ENCODE measurements around the gene MBTPS2.
"Not testable (repeated sequence)": the region's sequence is repeated elsewhere in the genome, so short reads cannot be mapped to it uniquely, and the experiment has no call there.

Gene MBTPS2

GRCh38 chrX:21856504-21856903 lies 17.1 kb downstream of the MBTPS2 start:
- H3K4me3 ChIP-seq (ENCODE audit: low read depth, low read length) = no peak overlapping the region
- H3K27ac ChIP-seq (ENCODE audit: low read depth, low read length) = no peak overlapping the region
- peaks cover 16% of the 10 kb centered on the region; the same call in 1 of the 2 replicates for H3K36me3 ChIP-seq (ENCODE audit: control insufficient read depth, insufficient read depth, low read length)
- H3K4me1 ChIP-seq (ENCODE audit: control insufficient read depth, insufficient read depth, low read length) = no peaks in the 10 kb centered on the region
- H3K27me3 ChIP-seq (ENCODE audit: control insufficient read depth, insufficient read depth, low read length) = no peaks in the 10 kb centered on the region
- no peak overlapping the region for H3K9ac ChIP-seq (ENCODE audit: low read depth, low read length)
- no peaks in the 10 kb centered on the region for H3K9me3 ChIP-seq (ENCODE audit: control insufficient read depth, insufficient read depth, low read length)

- H3K9me3 ChIP-seq (ENCODE audit: control insufficient read depth, insufficient read depth, low read length) = no peaks in the 10 kb centered on the region
- H3K27me3 ChIP-seq (ENCODE audit: control insufficient read depth, insufficient read depth, low read length) = no peaks in the 10 kb centered on the region
- no peak overlapping the region for H3K9ac ChIP-seq (ENCODE audit: low read depth, low read length)
- H3K4me3 ChIP-seq (ENCODE audit: low read depth, low read length) = no peak overlapping the region
- no peaks in the 10 kb centered on the region for H3K36me3 ChIP-seq (ENCODE audit: control insufficient read depth, insufficient read depth, low read length)
- no peak overlapping the region for H3K27ac ChIP-seq (ENCODE audit: low read depth, low read length)
- H3K4me1 ChIP-seq (ENCODE audit: control insufficient read depth, insufficient read depth, low read length) = no peaks in the 10 kb centered on the region
Observed at GRCh38 chrX:21863241-21863640, 23.8 kb downstream of the MBTPS2 start.

GRCh38 chrX:21865436-21865835 lies 26.0 kb downstream of the MBTPS2 start:
- Histone ChIP-seq H3K9ac (ENCODE audit: low read depth, low read length) (no peak overlapping the region), H3K36me3 (ENCODE audit: control insufficient read depth, insufficient read depth, low read length) (no peaks in the 10 kb centered on the region), H3K4me3 (ENCODE audit: low read depth, low read length) (no peak overlapping the region), H3K27me3 (ENCODE audit: control insufficient read depth, insufficient read depth, low read length) (no peaks in the 10 kb centered on the region), H3K27ac (ENCODE audit: low read depth, low read length) (no peak overlapping the region), H3K9me3 (ENCODE audit: control insufficient read depth, insufficient read depth, low read length) (no peaks in the 10 kb centered on the region), H3K4me1 (ENCODE audit: control insufficient read depth, insufficient read depth, low read length) (no peaks in the 10 kb centered on the region)

GRCh38 chrX:21870494-21870893 lies 31.1 kb downstream of the MBTPS2 start:
- no peak overlapping the region for H3K9ac ChIP-seq (ENCODE audit: low read depth, low read length)
- H3K27ac ChIP-seq (ENCODE audit: low read depth, low read length) = no peak overlapping the region
- H3K36me3 ChIP-seq (ENCODE audit: control insufficient read depth, insufficient read depth, low read length) = no peaks in the 10 kb centered on the region
- H3K9me3 ChIP-seq (ENCODE audit: control insufficient read depth, insufficient read depth, low read length) = no peaks in the 10 kb centered on the region
- H3K27me3 ChIP-seq (ENCODE audit: control insufficient read depth, insufficient read depth, low read length) = no peaks in the 10 kb centered on the region; the same call in 1 of the 2 replicates
- no peaks in the 10 kb centered on the region for H3K4me1 ChIP-seq (ENCODE audit: control insufficient read depth, insufficient read depth, low read length)
- H3K4me3 ChIP-seq (ENCODE audit: low read depth, low read length) = no peak overlapping the region

GRCh38 chrX:21873063-21873775 lies 33.8 kb downstream of the MBTPS2 start:
- H3K27me3 ChIP-seq (ENCODE audit: control insufficient read depth, insufficient read depth, low read length) = no peaks in the 10 kb centered on the region; the same call in 1 of the 2 replicates
- no peak overlapping the region for H3K9ac ChIP-seq (ENCODE audit: low read depth, low read length)
- H3K4me1 ChIP-seq (ENCODE audit: control insufficient read depth, insufficient read depth, low read length) = no peaks in the 10 kb centered on the region
- no peaks in the 10 kb centered on the region for H3K36me3 ChIP-seq (ENCODE audit: control insufficient read depth, insufficient read depth, low read length)
- no peak overlapping the region for H3K27ac ChIP-seq (ENCODE audit: low read depth, low read length)
- no peak overlapping the region for H3K4me3 ChIP-seq (ENCODE audit: low read depth, low read length)
- no peaks in the 10 kb centered on the region for H3K9me3 ChIP-seq (ENCODE audit: control insufficient read depth, insufficient read depth, low read length)

GRCh38 chrX:21874182-21874581 lies 34.8 kb downstream of the MBTPS2 start:
- H3K9ac ChIP-seq (ENCODE audit: low read depth, low read length); H3K4me1 ChIP-seq (ENCODE audit: control insufficient read depth, insufficient read depth, low read length); H3K36me3 ChIP-seq (ENCODE audit: control insufficient read depth, insufficient read depth, low read length); H3K27ac ChIP-seq (ENCODE audit: low read depth, low read length); H3K9me3 ChIP-seq (ENCODE audit: control insufficient read depth, insufficient read depth, low read length); H3K27me3 ChIP-seq (ENCODE audit: control insufficient read depth, insufficient read depth, low read length); H3K4me3 ChIP-seq (ENCODE audit: low read depth, low read length): not testable (repeated sequence)

GRCh38 chrX:21875013-21875412 lies 35.6 kb downstream of the MBTPS2 start:
- Histone ChIP-seq H3K36me3 (ENCODE audit: control insufficient read depth, insufficient read depth, low read length) (no peaks in the 10 kb centered on the region), H3K4me3 (ENCODE audit: low read depth, low read length) (no peak overlapping the region), H3K4me1 (ENCODE audit: control insufficient read depth, insufficient read depth, low read length) (no peaks in the 10 kb centered on the region), H3K9me3 (ENCODE audit: control insufficient read depth, insufficient read depth, low read length) (no peaks in the 10 kb centered on the region), H3K27ac (ENCODE audit: low read depth, low read length) (no peak overlapping the region), H3K9ac (ENCODE audit: low read depth, low read length) (no peak overlapping the region), H3K27me3 (ENCODE audit: control insufficient read depth, insufficient read depth, low read length) (no peaks in the 10 kb centered on the region; the same call in 1 of the 2 replicates)

GRCh38 chrX:21881881-21882574 lies 42.6 kb downstream of the MBTPS2 start:
- Histone ChIP-seq H3K27me3 (ENCODE audit: control insufficient read depth, insufficient read depth, low read length) (no peaks in the 10 kb centered on the region), H3K9me3 (ENCODE audit: control insufficient read depth, insufficient read depth, low read length) (no peaks in the 10 kb centered on the region), H3K27ac (ENCODE audit: low read depth, low read length) (no peak overlapping the region), H3K4me1 (ENCODE audit: control insufficient read depth, insufficient read depth, low read length) (peaks cover 11% of the 10 kb centered on the region), H3K9ac (ENCODE audit: low read depth, low read length) (no peak overlapping the region), H3K4me3 (ENCODE audit: low read depth, low read length) (no peak overlapping the region), H3K36me3 (ENCODE audit: control insufficient read depth, insufficient read depth, low read length) (peaks cover 4% of the 10 kb centered on the region; the same call in 1 of the 2 replicates)

GRCh38 chrX:21883258-21883657 lies 43.8 kb downstream of the MBTPS2 start:
- peaks cover 4% of the 10 kb centered on the region; the same call in 1 of the 2 replicates for H3K36me3 ChIP-seq (ENCODE audit: control insufficient read depth, insufficient read depth, low read length)
- no peaks in the 10 kb centered on the region for H3K9me3 ChIP-seq (ENCODE audit: control insufficient read depth, insufficient read depth, low read length)
- H3K27me3 ChIP-seq (ENCODE audit: control insufficient read depth, insufficient read depth, low read length) = no peaks in the 10 kb centered on the region
- no peak overlapping the region for H3K9ac ChIP-seq (ENCODE audit: low read depth, low read length)
- H3K4me1 ChIP-seq (ENCODE audit: control insufficient read depth, insufficient read depth, low read length) = peaks cover 11% of the 10 kb centered on the region
- H3K4me3 ChIP-seq (ENCODE audit: low read depth, low read length) = no peak overlapping the region
- H3K27ac ChIP-seq (ENCODE audit: low read depth, low read length) = no peak overlapping the region

- Histone ChIP-seq H3K27me3 (ENCODE audit: control insufficient read depth, insufficient read depth, low read length) (no peaks in the 10 kb centered on the region), H3K4me1 (ENCODE audit: control insufficient read depth, insufficient read depth, low read length) (peaks cover 11% of the 10 kb centered on the region), H3K4me3 (ENCODE audit: low read depth, low read length) (no peak overlapping the region), H3K27ac (ENCODE audit: low read depth, low read length) (no peak overlapping the region), H3K36me3 (ENCODE audit: control insufficient read depth, insufficient read depth, low read length) (peaks cover 4% of the 10 kb centered on the region; the same call in 1 of the 2 replicates), H3K9me3 (ENCODE audit: control insufficient read depth, insufficient read depth, low read length) (no peaks in the 10 kb centered on the region), H3K9ac (ENCODE audit: low read depth, low read length) (no peak overlapping the region)
Observed at GRCh38 chrX:21885568-21885967, 46.2 kb downstream of the MBTPS2 start.

GRCh38 chrX:21905313-21905712 lies 65.9 kb downstream of the MBTPS2 start:
- Histone ChIP-seq H3K4me1 (ENCODE audit: control insufficient read depth, insufficient read depth, low read length) (peaks cover 31% of the 10 kb centered on the region), H3K27ac (ENCODE audit: low read depth, low read length) (peak overlapping the region; percentile 86), H3K4me3 (ENCODE audit: low read depth, low read length) (no peak overlapping the region), H3K9me3 (ENCODE audit: control insufficient read depth, insufficient read depth, low read length) (no peaks in the 10 kb centered on the region), H3K36me3 (ENCODE audit: control insufficient read depth, insufficient read depth, low read length) (no peaks in the 10 kb centered on the region), H3K9ac (ENCODE audit: low read depth, low read length) (no peak overlapping the region), H3K27me3 (ENCODE audit: control insufficient read depth, insufficient read depth, low read length) (no peaks in the 10 kb centered on the region)

Data from HUES48 (cell line).